ENCODE data around the gene SDK1.

DNA sequence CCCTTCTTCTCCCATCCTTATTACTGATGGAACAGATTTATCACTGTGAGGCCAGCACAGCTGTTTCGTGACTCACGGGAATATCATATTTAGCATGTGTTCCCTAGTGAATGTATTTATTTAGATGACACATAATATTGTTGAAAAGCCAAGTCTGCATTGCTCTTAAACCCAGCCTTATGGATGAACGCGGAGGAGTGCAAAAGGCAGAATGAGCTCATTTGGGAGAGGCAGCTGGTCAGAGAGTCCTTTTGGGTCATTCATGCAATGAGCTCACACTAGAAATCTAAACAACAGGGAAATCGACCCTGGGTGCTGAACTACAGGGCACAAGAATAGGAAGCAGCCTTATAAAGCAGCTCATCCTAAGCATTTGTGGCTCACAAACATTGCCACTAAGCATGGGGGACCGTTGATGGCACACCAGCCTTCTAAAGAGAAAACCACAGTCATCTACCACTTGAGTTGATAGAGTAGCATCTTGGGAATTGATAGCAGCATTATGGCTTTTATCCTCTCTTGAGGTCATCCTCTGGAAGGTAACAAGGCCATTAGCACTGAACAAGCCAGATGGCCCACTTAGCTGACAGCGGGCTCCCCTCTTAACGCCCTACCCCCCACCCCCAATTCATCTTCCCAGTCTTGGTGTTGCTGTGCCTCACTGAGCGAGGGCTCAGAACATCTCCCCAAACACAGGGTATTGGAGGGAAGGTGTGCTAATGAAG lies 32.9 kb upstream of the SDK1 start:
- TF ChIP-seq CTCF (IDR thresholded peaks at IDR 0.05) = no peak
- no peak for TF ChIP-seq POLR2A (IDR thresholded peaks at IDR 0.05)
